Adrenal gland (tissue), 12 donors: ENCODE data around the gene CRHR1. TPM values are rescaled to one million over a fixed set of nuclear protein-coding genes. Genes with fewer than 3 reads are reported as not detected.
A peak's percentile ranks its signal among the peaks of the same experiment; 100 is the strongest.

Experiments
- DNase-seq, 7 donors: peaks; one replicate each; pipeline ENCODE4 v3.0.0-alpha.2; 2019 to 2020
- H3K27ac ChIP-seq, 5 donors: fragments of 200-600 bp; sonication (generic) in 4 of 5; 1 replicate in 3 of 5; 2 replicates in 2 of 5; pipeline versions ENCODE4 v1.5.1 to v1.8.0; 2016 to 2020; ENCODE audit warnings: mild to moderate bottlenecking in 1 of 5
- H3K27me3 ChIP-seq: fragments of 200-600 bp; 2 replicates; pipeline ENCODE4 v1.8.0; 2021
- H3K36me3 ChIP-seq, 2 donors: fragments of 200-600 bp; replicated peaks in 1 of 2; 1 replicate in 1 of 2; 2 replicates in 1 of 2; pipeline versions ENCODE4 v1.5.1 to v1.8.0; 2018 to 2022
- H3K4me1 ChIP-seq, 2 donors: fragments of 200-600 bp; replicated peaks in 1 of 2; 1 replicate in 1 of 2; 2 replicates in 1 of 2; pipeline versions ENCODE4 v1.5.1 to v1.8.0; 2018 to 2021
- H3K4me3 ChIP-seq, 4 donors: fragments of 200-600 bp; sonication (generic) in 3 of 4; one replicate each; pipeline ENCODE4 v1.5.1; 2016 to 2018
- H3K9me3 ChIP-seq, 3 donors: fragments of 200-600 bp; sonication (generic) in 1 of 3; replicated peaks in 1 of 3; 1 replicate in 2 of 3; 2 replicates in 1 of 3; pipeline versions ENCODE4 v1.5.1 to v1.8.0; 2016 to 2021
- CTCF ChIP-seq, 6 experiments: fragments of 450-650 bp in 4 of 6; fragments of 200-600 bp in 2 of 6; sonication (generic) in 1 of 6; IDR thresholded peaks; 1 replicate in 5 of 6; 2 replicates in 1 of 6; pipeline versions ENCODE4 v1.5.1 to v1.8.0; 2016 to 2021; ENCODE audit warnings: antibody characterized with exemption in 6 of 6, mild to moderate bottlenecking in 2 of 6, moderate library complexity in 1 of 6
- POLR2A ChIP-seq, 2 donors: fragments of 450-650 bp; IDR thresholded peaks; one replicate each; pipeline ENCODE4 v1.6.1; 2017; ENCODE audit warnings: antibody characterized with exemption in 2 of 2, mild to moderate bottlenecking in 2 of 2, moderate library complexity in 1 of 2
- WGBS, 4 donors: extraction: QIAGEN DNeasy Blood & Tissue Kit in 2 of 4; methylation state at CpG; one replicate each; pipeline versions ENCODE4 v1.1.5 to v1.1.7; 2013 to 2017; 5-methylcytosine and 5-hydroxymethylcytosine counted together
- intact Hi-C, 2 donors: fragments of 100-400 bp; cut with DNase I; formaldehyde crosslinking; loops; one replicate each; pipeline versions ENCODE4 v1.14.1 to v1.15.0; 2022 to 2023
- polyA plus RNA-seq, 3 donors: library from polyadenylated mRNA; stranded (reverse); fragments of 200-250 nt in 2 of 3; fragments of 350-450 nt in 1 of 3; fragmentation: Illumina TruSeq in 1 of 3; extraction: RNeasy Lipid Tissue Mini Kit (QIAGEN cat#74804) in 1 of 3; gene quantifications; one replicate each; pipeline ENCODE4 v1.2.3, GENCODE V29; 2013 to 2014
- total RNA-seq, 9 donors: library from RNA; depleted of rRNA in 4 of 9; stranded (reverse); fragments of >200 nt in 4 of 9; fragments of 120-200 nt in 1 of 9; fragmentation: NEBNext Ultra II Directional in 1 of 9; extraction: Animal tissue kit (Norgen Biotek cat#: 25700) in 1 of 9; gene quantifications; one replicate each; pipeline versions ENCODE4 v1.1.0 to v1.2.4, GENCODE V29; 2013 to 2023
- donor health status: healthy with polysubstance abuse.
- donor health status: Bipolar disorder and iron deficiency.
- donor health status: DM: yes; HTN: yes; CAD: no.
- donor health status: DM: no; HTN: no; CAD: no.
- donor health status: DM: no; HTN: no; CAD: no.
- donor health status: DM: yes; HTN: yes; CAD: no.

Gene CRHR1
- total and polyA plus RNA-seq, 12 donors = 0.27 TPM; not detected in 11

GRCh38 chr17:45782889-45783592 lies 1.1 kb upstream of the CRHR1 start:
- intact Hi-C loops = no loop called here
- H3K4me1 ChIP-seq = peaks cover 18 to 23% of the 10 kb centered on the region in 2 donors
- WGBS, 4 donors = 20 to 42% (median 25%) methylated on average over 17 to 32 of the region's 32 CpGs
- H3K9me3 ChIP-seq = no peaks in the 10 kb centered on the region
- H3K27me3 ChIP-seq = peaks cover 40% of the 10 kb centered on the region
- H3K4me3 ChIP-seq = peak overlapping the region in 1 of 4 donors; percentile 45
- DNase-seq = peak in 1 of 7 donors; percentile 4
- no peaks in the 10 kb centered on the region for H3K36me3 ChIP-seq
- H3K27ac ChIP-seq = no peak overlapping the region
- TF ChIP-seq POLR2A (IDR thresholded peaks at IDR 0.05) (no peak), CTCF (IDR thresholded peaks at IDR 0.05) (peak in 3 of 6 experiments; percentile 8 to 32 (median 22))

- Histone ChIP-seq H3K27me3 (peaks cover 40% of the 10 kb centered on the region), H3K27ac (no peak overlapping the region), H3K9me3 (no peaks in the 10 kb centered on the region), H3K4me3 (peak overlapping the region in 1 of 4 donors; percentile 45), H3K4me1 (peaks cover 18 to 23% of the 10 kb centered on the region in 2 donors), H3K36me3 (no peaks in the 10 kb centered on the region)
- WGBS, 4 donors = 0 to 1% (median 1%) methylated on average over 9 to 60 of the region's 64 CpGs
- intact Hi-C loops = no loop called here
- TF ChIP-seq POLR2A (IDR thresholded peaks at IDR 0.05) = no peak
- no peak for TF ChIP-seq CTCF (IDR thresholded peaks at IDR 0.05)
- no peak for DNase-seq
Observed at GRCh38 chr17:45783593-45784292, 377 bp upstream of the CRHR1 start.

GRCh38 chr17:45784741-45785479 lies 790 bp downstream of the CRHR1 start:
- Histone ChIP-seq H3K4me3 (peak overlapping the region in 1 of 4 donors; percentile 45), H3K9me3 (no peaks in the 10 kb centered on the region), H3K27me3 (peaks cover 40% of the 10 kb centered on the region), H3K36me3 (no peaks in the 10 kb centered on the region), H3K27ac (no peak overlapping the region), H3K4me1 (peaks cover 18 to 23% of the 10 kb centered on the region in 2 donors)
- DNase-seq = peak in 2 of 7 donors; percentile 23 to 29
- intact Hi-C loops = no loop called here
- TF ChIP-seq CTCF (IDR thresholded peaks at IDR 0.05) = no peak
- no peak for TF ChIP-seq POLR2A (IDR thresholded peaks at IDR 0.05)
- 0 to 1% (median 1%) methylated on average over 1 to 82 of the region's 82 CpGs for WGBS, 4 donors
